OCI-LY3 (cell line): ENCODE data around the gene CYP4F12.

Source experiments
- H2AFZ ChIP-seq: fragments of 200-600, 300-600 bp; shearing (Covaris generic); 2 replicates; pipeline ENCODE4 v1.6.0; 2014; ENCODE audit warnings: antibody characterized with exemption, low read depth, low read length
- H3K27ac ChIP-seq: fragments of 200-600, 300-600 bp; sonication (generic); 2 replicates; pipeline ENCODE4 v1.5.1; 2014; ENCODE audit warnings: mild to moderate bottlenecking, low read length, moderate library complexity, mixed read lengths
- H3K27me3 ChIP-seq: fragments of 200-600, 300-600 bp; sonication (generic); 2 replicates; pipeline ENCODE4 v1.6.1; 2014; ENCODE audit warnings: low read depth, low read length, mixed read lengths
- H3K36me3 ChIP-seq: fragments of 200-600, 300-600 bp; sonication (generic); replicated peaks from 2 replicates; pipeline ENCODE3; 2014; ENCODE audit warnings: low read depth, low read length, mixed read lengths
- H3K4me1 ChIP-seq: fragments of 300-600, 200-600 bp; sonication (generic); 2 replicates; pipeline ENCODE4 v1.6.1; 2014; ENCODE audit warnings: low read length, mixed read lengths
- H3K4me2 ChIP-seq: fragments of 200-600, 300-600 bp; sonication (generic); 2 replicates; pipeline ENCODE4 v1.6.1; 2014; ENCODE audit warnings: low read length, mixed read lengths
- H3K4me3 ChIP-seq: fragments of 300-600, 200-600 bp; sonication (generic); 2 replicates; pipeline ENCODE4 v1.5.1; 2014; ENCODE audit warnings: antibody characterized with exemption, mild to moderate bottlenecking, low read length, moderate library complexity
- H3K79me2 ChIP-seq: fragments of 300-600, 200-600 bp; shearing (Covaris generic); 2 replicates; pipeline ENCODE4 v1.6.1; 2014; ENCODE audit warnings: mild to moderate bottlenecking, low read length, mixed read lengths
- H3K9ac ChIP-seq: fragments of 300-600, 200-600 bp; shearing (Covaris generic); 2 replicates; pipeline ENCODE4 v1.6.0; 2014; ENCODE audit warnings: mild to moderate bottlenecking, low read length, moderate library complexity
- H3K9me3 ChIP-seq: fragments of 200-600, 300-600 bp; shearing (Covaris generic); 2 replicates; pipeline ENCODE4 v1.6.1; 2014; ENCODE audit warnings: low read length, mixed read lengths; ENCODE audit not compliant: insufficient read depth
- H4K20me1 ChIP-seq: fragments of 200-600, 300-600 bp; sonication (generic); 2 replicates; pipeline ENCODE4 v1.6.1; 2016; ENCODE audit warnings: low read length, mixed read lengths; ENCODE audit not compliant: insufficient read depth
- CTCF ChIP-seq: fragments of 200-600, 300-600 bp; sonication (generic); IDR thresholded peaks from 2 replicates; pipeline ENCODE4 v1.5.1; 2014; ENCODE audit warnings: antibody characterized with exemption, low read length, low read depth
- EZH2phosphoT487 ChIP-seq: fragments of 200-600 bp; shearing (Covaris generic); IDR thresholded peaks from 2 replicates; pipeline ENCODE4 v1.6.1; 2018; ENCODE audit warnings: antibody characterized with exemption, mixed run types, low read depth

Gene CYP4F12

GRCh38 chr19:15631817-15632216 is 41.1 kb upstream of the CYP4F12 start:
- no peak overlapping the region for H2AFZ ChIP-seq
- no peaks in the 10 kb centered on the region for H3K36me3 ChIP-seq
- no peaks in the 10 kb centered on the region for H3K9me3 ChIP-seq
- H3K27me3 ChIP-seq, result peaks cover 6% of the 10 kb centered on the region; the same call in 1 of the 2 replicates
- H3K27ac ChIP-seq, result no peak overlapping the region
- no peaks in the 10 kb centered on the region for H3K79me2 ChIP-seq
- H3K4me3 ChIP-seq, result no peak overlapping the region
- H4K20me1 ChIP-seq, result no peaks in the 10 kb centered on the region
- no peak for TF ChIP-seq EZH2phosphoT487
- 0 out of 2 replicates have a peak, but pooled peaks have one; percentile 6 for TF ChIP-seq CTCF
- peaks cover 3% of the 10 kb centered on the region; the same call in 1 of the 2 replicates for H3K4me1 ChIP-seq
- no peak overlapping the region for H3K9ac ChIP-seq
- no peak overlapping the region for H3K4me2 ChIP-seq

DNA sequence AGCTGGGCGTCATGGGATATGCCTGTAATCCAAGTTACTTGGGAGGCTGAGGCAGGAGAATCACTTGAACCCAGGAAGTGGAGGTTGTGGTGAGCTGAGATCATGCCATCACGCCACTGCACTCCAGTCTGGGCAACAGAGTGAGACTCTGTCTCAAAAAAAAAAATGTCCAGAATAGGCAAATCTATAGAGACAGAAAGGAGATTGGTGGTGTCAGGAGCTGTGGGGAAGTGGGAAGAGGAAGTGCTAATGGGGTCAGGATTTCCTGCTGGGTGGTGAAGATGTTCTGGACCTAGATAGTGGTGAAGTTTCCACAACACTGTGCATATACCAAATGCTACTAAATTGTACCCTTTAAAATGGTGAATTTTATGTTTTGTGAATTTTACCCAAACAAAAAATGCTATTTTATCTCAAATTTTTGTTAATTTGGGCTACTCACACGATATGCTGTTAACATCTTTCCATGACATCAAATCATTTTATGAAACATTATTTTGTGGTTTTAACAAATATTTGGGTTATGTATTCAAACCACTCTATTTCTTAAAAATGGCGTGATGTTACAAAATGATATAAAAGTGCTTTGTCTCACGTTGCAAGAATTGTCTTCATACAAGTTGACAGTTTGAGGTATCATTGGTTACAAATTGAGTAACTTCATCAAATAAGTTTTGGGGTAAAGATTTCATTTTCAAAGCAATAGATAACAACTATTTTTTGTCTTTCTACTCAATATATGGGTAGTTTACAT is 39.6 kb upstream of the CYP4F12 start:
- Histone ChIP-seq H3K9ac (no peak overlapping the region), H4K20me1 (no peaks in the 10 kb centered on the region), H3K79me2 (no peaks in the 10 kb centered on the region), H3K9me3 (no peaks in the 10 kb centered on the region), H3K36me3 (no peaks in the 10 kb centered on the region), H3K4me2 (no peak overlapping the region), H3K4me1 (peaks cover 3% of the 10 kb centered on the region; the same call in 1 of the 2 replicates), H3K27me3 (peaks cover 6% of the 10 kb centered on the region; the same call in 1 of the 2 replicates), H3K27ac (no peak overlapping the region), H3K4me3 (no peak overlapping the region), H2AFZ (no peak overlapping the region)
- TF ChIP-seq CTCF, result no peak
- no peak for TF ChIP-seq EZH2phosphoT487

DNA sequence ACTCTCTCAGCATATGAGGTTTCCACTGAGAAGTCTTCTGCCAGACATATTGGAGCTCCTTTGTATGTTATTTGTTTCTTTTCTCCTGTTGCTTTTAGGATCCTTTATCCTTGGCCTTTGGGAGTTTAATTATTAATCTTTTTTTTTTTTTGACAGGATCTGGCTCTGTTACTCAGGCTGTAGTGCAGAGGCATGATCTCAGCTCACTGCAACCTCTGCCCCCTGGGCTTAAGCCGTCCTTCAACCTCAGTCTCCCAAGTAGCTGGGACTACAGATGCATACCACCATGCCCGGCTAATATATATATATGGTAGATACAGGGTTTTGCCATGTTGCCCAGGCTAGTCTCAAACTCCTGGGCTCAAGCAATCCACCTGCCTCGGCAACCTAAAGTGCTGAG is 38.8 kb upstream of the CYP4F12 start:
- no peak overlapping the region for H2AFZ ChIP-seq
- H3K4me2 ChIP-seq, result no peak overlapping the region
- no peaks in the 10 kb centered on the region for H3K9me3 ChIP-seq
- H3K27ac ChIP-seq, result no peak overlapping the region
- H3K79me2 ChIP-seq, result no peaks in the 10 kb centered on the region
- H3K9ac ChIP-seq, result no peak overlapping the region
- H3K27me3 ChIP-seq, result peaks cover 6% of the 10 kb centered on the region; the same call in 1 of the 2 replicates
- H4K20me1 ChIP-seq, result no peaks in the 10 kb centered on the region
- H3K4me3 ChIP-seq, result no peak overlapping the region
- H3K36me3 ChIP-seq, result no peaks in the 10 kb centered on the region
- TF ChIP-seq CTCF, result no peak
- TF ChIP-seq EZH2phosphoT487, result no peak
- peaks cover 3% of the 10 kb centered on the region; the same call in 1 of the 2 replicates for H3K4me1 ChIP-seq

DNA sequence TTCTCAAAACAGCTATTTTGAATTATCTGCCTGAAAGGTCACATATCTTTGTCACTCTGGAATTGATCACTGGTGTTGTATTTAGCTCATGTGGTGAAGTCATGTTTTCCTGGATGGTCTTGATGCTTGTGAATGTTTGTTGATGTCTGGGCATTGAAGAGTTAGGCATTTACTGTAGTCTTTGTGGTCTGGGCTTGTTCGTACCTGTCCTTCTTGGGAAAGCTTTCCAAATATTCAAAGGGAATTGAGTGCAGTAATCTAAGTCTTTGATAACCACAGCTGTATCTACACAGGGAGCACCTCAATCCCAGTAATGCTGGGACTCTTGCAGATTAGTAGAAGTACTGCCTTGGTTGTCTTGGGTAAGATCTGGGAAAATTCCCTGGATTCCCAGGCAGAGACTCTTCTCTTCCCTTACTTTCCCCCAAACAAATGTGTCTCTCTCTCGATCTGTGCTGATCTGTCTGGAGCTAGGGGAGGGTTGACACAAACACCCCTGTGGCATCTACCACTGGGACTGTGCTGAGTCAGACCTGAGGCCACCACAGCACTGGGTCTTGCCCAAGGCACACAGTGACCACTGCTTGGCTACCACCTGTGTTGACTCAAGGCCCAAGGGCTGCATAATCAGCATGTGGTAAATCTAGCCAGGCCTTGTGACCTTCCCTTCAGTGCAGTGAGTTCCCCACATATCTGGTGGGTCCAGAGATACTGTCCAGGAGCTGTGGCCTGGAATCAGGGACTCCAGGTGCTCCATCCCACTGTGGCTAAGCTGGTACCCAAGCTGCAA is 37.7 kb upstream of the CYP4F12 start:
- H3K4me2 ChIP-seq, result no peak overlapping the region
- no peaks in the 10 kb centered on the region for H3K79me2 ChIP-seq
- TF ChIP-seq CTCF, result no peak
- no peak for TF ChIP-seq EZH2phosphoT487
- no peak overlapping the region for H3K4me3 ChIP-seq
- H3K4me1 ChIP-seq, result peaks cover 3% of the 10 kb centered on the region; the same call in 1 of the 2 replicates
- no peaks in the 10 kb centered on the region for H4K20me1 ChIP-seq
- H3K9me3 ChIP-seq, result no peaks in the 10 kb centered on the region
- H3K9ac ChIP-seq, result no peak overlapping the region
- no peak overlapping the region for H2AFZ ChIP-seq
- H3K36me3 ChIP-seq, result no peaks in the 10 kb centered on the region
- no peak overlapping the region for H3K27ac ChIP-seq
- peaks cover 11% of the 10 kb centered on the region; the same call in 1 of the 2 replicates for H3K27me3 ChIP-seq
